Gastrocnemius medialis (tissue), 4 donors: ENCODE results near the gene BCAR1. TPM values are rescaled to one million over a fixed set of nuclear protein-coding genes. Genes with fewer than 3 reads are reported as not detected.

Source experiments
- ATAC-seq, 2 donors: fragments of 150-250 bp; one replicate each; pipeline ENCODE4 v1.9.1; 2016
- DNase-seq, 2 donors: peaks; one replicate each; pipeline ENCODE4 v3.0.0-alpha.2; 2019
- H3K27ac ChIP-seq, 4 donors: fragments of 200-600 bp; sonication (generic); 1 replicate in 1 of 4; 2 replicates in 3 of 4; pipeline ENCODE4 v1.5.1; 2016 to 2018; ENCODE audit warnings: mild to moderate bottlenecking in 2 of 4, moderate library complexity in 1 of 4
- H3K27me3 ChIP-seq, 3 donors: fragments of 200-600 bp; sonication (generic) in 2 of 3; 1 replicate in 1 of 3; 2 replicates in 2 of 3; pipeline versions ENCODE4 v1.5.1 to v1.6.0; 2016 to 2019; ENCODE audit warnings: mild to moderate bottlenecking in 1 of 3, moderate library complexity in 1 of 3
- H3K36me3 ChIP-seq, 2 donors: fragments of 200-600 bp; sonication (generic) in 1 of 2; one replicate each; pipeline ENCODE4 v1.5.1; 2017 to 2018
- H3K4me1 ChIP-seq, 2 donors: fragments of 200-600 bp; sonication (generic) in 1 of 2; one replicate each; pipeline ENCODE4 v1.5.1; 2016 to 2017; ENCODE audit warnings: mild to moderate bottlenecking in 2 of 2
- H3K4me3 ChIP-seq, 4 donors: fragments of 200-600 bp; sonication (generic) in 3 of 4; 1 replicate in 1 of 4; 2 replicates in 3 of 4; pipeline ENCODE4 v1.5.1; 2016 to 2019; ENCODE audit warnings: mild to moderate bottlenecking in 2 of 4
- H3K9me3 ChIP-seq, 3 donors: fragments of 200-600 bp; sonication (generic) in 2 of 3; 1 replicate in 1 of 3; 2 replicates in 2 of 3; pipeline ENCODE4 v1.5.1; 2016 to 2019
- CTCF ChIP-seq, 5 experiments: fragments of 450-650 bp in 3 of 5; fragments of 200-600 bp in 2 of 5; sonication (generic) in 2 of 5; IDR thresholded peaks in 4 of 5; conservative IDR thresholded peaks in 1 of 5; 1 replicate in 4 of 5; 2 replicates in 1 of 5; pipeline ENCODE4 v1.5.1; 2016 to 2019; ENCODE audit warnings: antibody characterized with exemption in 5 of 5, mild to moderate bottlenecking in 3 of 5, moderate library complexity in 3 of 5
- POLR2A ChIP-seq, 2 donors: fragments of 450-650 bp; IDR thresholded peaks; one replicate each; pipeline ENCODE4 v1.6.1; 2017; ENCODE audit warnings: antibody characterized with exemption in 2 of 2, mild to moderate bottlenecking in 2 of 2, moderate library complexity in 2 of 2
- in situ Hi-C, 4 donors: fragments of 200-750 bp; cut with MboI; loops; one replicate each; pipeline versions ENCODE4 v1.15.0 to v1.8.0; 2017; ENCODE audit warnings: low sequenced_read_pairs in 4 of 4
- intact Hi-C: fragments of 100-400 bp; cut with DNase I; formaldehyde crosslinking; loops from one replicate; pipeline ENCODE4 v1.15.1; 2023; ENCODE audit warnings: low total_unique reads
- total RNA-seq, 4 donors: library from RNA; depleted of rRNA; stranded (reverse); fragments of >200 nt; gene quantifications; one replicate each; pipeline versions ENCODE4 v1.1.0 to v1.2.3, GENCODE V29; 2016

BCAR1 gene
- total RNA-seq, 4 donors from 2014 or later: 101 to 153 (median 145) TPM

DNA sequence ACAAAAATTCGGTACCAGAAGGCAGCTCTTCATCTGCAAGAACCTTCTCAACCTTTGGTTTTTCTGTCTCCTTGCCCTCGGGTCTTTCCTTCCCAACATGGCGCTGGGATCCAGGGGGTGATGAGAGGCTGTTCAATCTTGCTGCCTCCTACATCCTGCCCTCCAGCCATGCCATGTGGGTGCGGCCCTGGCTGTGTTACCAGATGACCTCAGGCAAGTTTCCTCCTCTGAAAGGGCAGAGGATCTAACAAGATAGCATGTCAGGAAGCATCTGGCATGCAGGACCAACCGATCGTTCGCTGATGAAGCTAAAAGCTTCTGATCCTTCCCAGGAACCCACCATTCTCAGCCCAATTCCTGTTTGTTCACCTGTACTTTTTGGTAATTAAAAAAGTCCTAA is 36.8 kb upstream of the BCAR1 start:
- H3K4me3 ChIP-seq: no peak overlapping the region
- in situ Hi-C loops: no loop called here
- peaks cover 0 to 5% of the 10 kb centered on the region in 2 donors for H3K36me3 ChIP-seq
- H3K9me3 ChIP-seq: no peaks in the 10 kb centered on the region
- no peak for ATAC-seq
- no peaks in the 10 kb centered on the region for H3K27me3 ChIP-seq
- TF ChIP-seq CTCF (IDR thresholded peaks at IDR 0.05 in 4 of 5, conservative IDR thresholded peaks at IDR 0.05 in 1 of 5) (no peak), POLR2A (IDR thresholded peaks at IDR 0.05) (no peak)
- H3K4me1 ChIP-seq: no peaks in the 10 kb centered on the region
- peak overlapping the region in 1 of 4 donors; percentile 16 for H3K27ac ChIP-seq
- intact Hi-C loops: no loop called here
- DNase-seq: no peak

DNA sequence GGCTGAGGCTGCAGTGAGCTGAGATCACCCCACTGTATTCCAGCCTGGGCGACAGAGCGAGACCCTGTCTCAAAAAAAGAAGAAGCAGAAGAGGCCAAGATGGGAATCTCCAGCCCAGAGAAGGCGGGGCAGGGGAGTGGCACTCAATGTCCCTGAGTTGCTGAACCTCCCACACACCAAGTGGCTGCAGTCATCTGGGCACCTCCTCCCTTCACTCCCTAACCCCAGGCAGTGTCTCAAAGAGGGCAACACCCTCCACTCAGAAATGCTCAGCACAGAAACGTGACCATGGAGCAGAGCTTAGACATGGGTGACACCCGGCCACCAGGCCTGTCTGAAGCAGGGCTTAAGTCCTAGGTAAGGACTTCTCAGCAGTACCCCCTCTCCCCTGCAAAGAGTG is 36.3 kb upstream of the BCAR1 start:
- Histone ChIP-seq H3K4me1 (no peaks in the 10 kb centered on the region), H3K36me3 (peaks cover 0 to 4% of the 10 kb centered on the region in 2 donors), H3K9me3 (no peaks in the 10 kb centered on the region), H3K27me3 (no peaks in the 10 kb centered on the region), H3K27ac (no peak overlapping the region), H3K4me3 (no peak overlapping the region)
- intact Hi-C loops: no loop called here
- in situ Hi-C loops: no loop called here
- DNase-seq (no peak), ATAC-seq (no peak)
- TF ChIP-seq CTCF (IDR thresholded peaks at IDR 0.05 in 4 of 5, conservative IDR thresholded peaks at IDR 0.05 in 1 of 5) (no peak), POLR2A (IDR thresholded peaks at IDR 0.05) (no peak)

- no peak for ATAC-seq
Measured at GRCh38 chr16:75286389-75286788, 35.0 kb upstream of the BCAR1 start.

GRCh38 chr16:75282466-75283281 is 31.2 kb upstream of the BCAR1 start:
- Histone ChIP-seq H3K27me3 (no peaks in the 10 kb centered on the region), H3K36me3 (no peaks in the 10 kb centered on the region), H3K27ac (no peak overlapping the region), H3K9me3 (no peaks in the 10 kb centered on the region), H3K4me1 (no peaks in the 10 kb centered on the region), H3K4me3 (no peak overlapping the region)
- intact Hi-C loops: no loop called here
- DNase-seq (no peak), ATAC-seq (no peak)
- TF ChIP-seq CTCF (IDR thresholded peaks at IDR 0.05 in 4 of 5, conservative IDR thresholded peaks at IDR 0.05 in 1 of 5) (no peak), POLR2A (IDR thresholded peaks at IDR 0.05) (no peak)
- in situ Hi-C loops: no loop called here

More at GRCh38 chr16:75286389-75286788, 35.0 kb upstream of the BCAR1 start:
- intact Hi-C loops: no loop called here
- Histone ChIP-seq H3K4me1 (no peaks in the 10 kb centered on the region), H3K27me3 (no peaks in the 10 kb centered on the region), H3K36me3 (no peaks in the 10 kb centered on the region), H3K27ac (no peak overlapping the region), H3K4me3 (no peak overlapping the region), H3K9me3 (no peaks in the 10 kb centered on the region)
- DNase-seq: no peak
- in situ Hi-C loops: no loop called here
- no peak for TF ChIP-seq POLR2A (IDR thresholded peaks at IDR 0.05)
- no peak for TF ChIP-seq CTCF (IDR thresholded peaks at IDR 0.05 in 4 of 5, conservative IDR thresholded peaks at IDR 0.05 in 1 of 5)
